SK-N-MC (cell line): ENCODE measurements around the gene DCTN3.

Source experiments
- EZH2 ChIP-seq: fragments of 200-600 bp; sonication (generic); IDR thresholded peaks from one replicate; pipeline ENCODE4 v1.6.1; 2017; ENCODE audit warnings: antibody characterized with exemption
- FOXP2 ChIP-seq: optimal IDR thresholded peaks from 2 replicates; pipeline ENCODE3; 2011; ENCODE audit warnings: mild to moderate bottlenecking, moderate library complexity; ENCODE audit not compliant: insufficient read depth; ENCODE audit errors: extremely low read length, control extremely low read depth
- POLR2AphosphoS5 ChIP-seq: IDR thresholded peaks from 2 replicates; pipeline ENCODE4 v1.6.1; 2012; ENCODE audit warnings: mild to moderate bottlenecking, low read depth, low read length, borderline replicate concordance

- TF ChIP-seq EZH2 = no peak
- no peak for TF ChIP-seq POLR2AphosphoS5
- TF ChIP-seq FOXP2 = no peak
Observed at GRCh38 chr9:34564617-34565016, 55.7 kb downstream of the DCTN3 start.
